ENCODE data around the gene MDM2.

- TF ChIP-seq POLR2A (IDR thresholded peaks at IDR 0.05) (no peak), CTCF (IDR thresholded peaks at IDR 0.05) (no peak), POLR2AphosphoS5 (IDR thresholded peaks at IDR 0.05) (no peak)
These were observed 59.6 kb downstream of the MDM2 start for GRCh38 chr12:68867606-68868005.

Data from breast epithelium (tissue), 3 donors.